Mesendoderm (in vitro differentiated cells): Measurements from ENCODE around the gene ERFE.

Experiments used
- DNase-seq: peaks from one replicate; pipeline ENCODE4 v3.0.0; 2013
- H2AK5ac ChIP-seq: 2 replicates; pipeline ENCODE4 v1.6.1; 2013; ENCODE audit warnings: low read length, inconsistent platforms
- H2BK120ac ChIP-seq: 2 replicates; pipeline ENCODE4 v1.6.1; 2013; ENCODE audit warnings: low read depth, mild to moderate bottlenecking, low read length, moderate library complexity, mixed read lengths
- H2BK15ac ChIP-seq: replicated peaks from 2 replicates; pipeline ENCODE4 v1.6.1; 2013; ENCODE audit warnings: low read depth, mild to moderate bottlenecking, moderate library complexity
- H2BK5ac ChIP-seq: 2 replicates; pipeline ENCODE4 v1.6.1; 2013; ENCODE audit warnings: low read length, inconsistent platforms
- H3K18ac ChIP-seq: 2 replicates; pipeline ENCODE4 v1.6.1; 2013; ENCODE audit warnings: mild to moderate bottlenecking, low read length, mixed read lengths
- H3K23ac ChIP-seq: one replicate; pipeline ENCODE4 v1.6.1; 2013; ENCODE audit warnings: low read length
- H3K27ac ChIP-seq: 2 replicates; pipeline ENCODE4 v1.5.1; 2013; ENCODE audit warnings: low read depth, mild to moderate bottlenecking, inconsistent platforms, low read length, moderate library complexity
- H3K27me3 ChIP-seq: 2 replicates; pipeline ENCODE4 v1.6.1; 2013; ENCODE audit warnings: low read length, control low read depth, mild to moderate bottlenecking, inconsistent platforms; ENCODE audit not compliant: insufficient read depth, poor library complexity
- H3K36me3 ChIP-seq: 2 replicates; pipeline ENCODE4 v1.6.1; 2013; ENCODE audit warnings: low read length, inconsistent platforms; ENCODE audit not compliant: control insufficient read depth, insufficient read depth
- H3K4ac ChIP-seq: one replicate; pipeline ENCODE4 v1.6.1; 2013; ENCODE audit warnings: low read depth, mild to moderate bottlenecking, low read length, moderate library complexity
- H3K4me1 ChIP-seq: 2 replicates; pipeline ENCODE4 v1.6.1; 2013; ENCODE audit warnings: low read depth, low read length, inconsistent platforms; ENCODE audit not compliant: control insufficient read depth
- H3K4me2 ChIP-seq: 2 replicates; pipeline ENCODE4 v1.6.1; 2013; ENCODE audit warnings: low read length
- H3K4me3 ChIP-seq: 2 replicates; pipeline ENCODE4 v1.5.1; 2013; ENCODE audit warnings: mild to moderate bottlenecking, low read length
- H3K56ac ChIP-seq: one replicate; pipeline ENCODE4 v1.6.1; 2013; ENCODE audit warnings: low read length
- H3K79me1 ChIP-seq: 2 replicates; pipeline ENCODE4 v1.6.1; 2013; ENCODE audit warnings: low read length, inconsistent platforms
- H3K79me2 ChIP-seq: 2 replicates; pipeline ENCODE4 v1.6.1; 2013; ENCODE audit warnings: mild to moderate bottlenecking, low read length; ENCODE audit not compliant: control insufficient read depth, insufficient read depth
- H3K9ac ChIP-seq: 2 replicates; pipeline ENCODE4 v1.6.1; 2013; ENCODE audit warnings: low read length, inconsistent platforms
- H4K5ac ChIP-seq: one replicate; pipeline ENCODE4 v1.6.1; 2013; ENCODE audit warnings: low read length
- H4K8ac ChIP-seq: one replicate; pipeline ENCODE4 v1.6.1; 2013; ENCODE audit warnings: low read depth, mild to moderate bottlenecking, control low read depth, low read length, moderate library complexity
- WGBS: extraction: QIAGEN DNeasy Blood & Tissue Kit; methylation state at CpG from one replicate; pipeline ENCODE4 v1.1.7; 2013; ENCODE audit warnings: low lambda C conversion rate, missing lambda C conversion rate; ENCODE audit not compliant: insufficient coverage; ENCODE audit errors: extremely low coverage; 5-methylcytosine and 5-hydroxymethylcytosine counted together

ERFE gene

DNA sequence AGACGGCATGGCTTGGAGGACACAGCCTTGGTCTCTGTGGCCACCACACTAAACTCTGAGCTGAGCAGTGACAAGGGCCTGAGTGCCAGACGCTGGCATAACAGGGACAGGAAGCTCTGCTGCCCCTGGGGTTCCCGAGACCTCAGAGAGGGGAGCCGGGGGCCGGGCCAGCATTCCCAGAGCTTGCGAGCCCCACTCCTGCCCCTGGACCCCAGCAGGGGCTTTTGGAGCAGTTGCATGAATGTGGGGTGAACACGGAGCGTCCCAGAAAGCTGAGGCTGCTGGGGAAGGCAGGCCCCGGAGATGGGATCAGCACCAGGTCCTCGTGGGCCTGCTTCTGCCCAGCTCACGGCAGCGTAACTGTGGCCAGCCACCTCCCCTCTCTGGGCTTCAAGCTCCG is 7.6 kb upstream of the ERFE start:
- Histone ChIP-seq H2BK15ac (no peak overlapping the region), H3K9ac (no peak overlapping the region), H3K4ac (no peak overlapping the region), H3K36me3 (no peaks in the 10 kb centered on the region), H3K4me1 (no peaks in the 10 kb centered on the region), H3K4me3 (no peak overlapping the region), H3K79me1 (no peaks in the 10 kb centered on the region), H3K4me2 (no peak overlapping the region), H2BK5ac (no peak overlapping the region), H3K27ac (no peak overlapping the region), H3K27me3 (no peaks in the 10 kb centered on the region), H2AK5ac (no peak overlapping the region), H3K56ac (no peak overlapping the region), H2BK120ac (no peak overlapping the region), H4K8ac (no peak overlapping the region), H4K5ac (no peak overlapping the region), H3K23ac (no peak overlapping the region), H3K79me2 (no peaks in the 10 kb centered on the region), H3K18ac (no peak overlapping the region)
- no CpG with 5 or more reads among the region's 13 CpGs for WGBS
- no peak for DNase-seq

DNA sequence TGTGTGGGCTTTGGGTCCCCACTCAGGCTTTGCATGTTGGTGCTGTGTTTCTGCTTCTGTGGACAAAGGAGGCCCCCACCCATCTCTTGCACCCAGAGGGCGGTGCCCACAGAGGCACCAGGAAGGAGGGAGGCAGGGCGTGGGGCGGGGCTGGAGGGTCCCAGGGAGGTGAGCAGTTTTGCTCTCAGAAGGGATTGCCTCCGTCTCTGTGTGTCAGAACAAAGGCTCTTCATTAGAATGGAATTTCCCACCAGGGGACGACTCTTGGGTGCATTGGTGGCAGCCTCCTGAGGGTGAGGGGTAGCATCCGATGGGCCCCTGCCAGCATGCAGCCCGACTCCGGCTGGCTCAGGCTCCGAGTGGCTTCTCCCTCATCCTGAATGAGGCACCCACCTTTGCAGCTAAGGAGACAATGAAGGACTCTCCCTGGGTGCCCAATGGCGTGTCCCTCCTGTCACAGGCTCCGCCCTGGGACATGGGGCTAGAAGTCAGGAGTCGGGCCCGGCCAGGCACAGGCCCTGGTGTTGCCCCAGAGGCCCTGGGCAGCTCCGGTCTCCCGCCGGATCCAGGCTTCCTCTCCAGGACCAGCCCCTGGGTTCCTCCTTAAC is 7.0 kb upstream of the ERFE start:
- Histone ChIP-seq H3K27ac (no peak overlapping the region), H3K36me3 (no peaks in the 10 kb centered on the region), H2BK120ac (no peak overlapping the region), H3K27me3 (no peaks in the 10 kb centered on the region), H3K4ac (no peak overlapping the region), H4K8ac (no peak overlapping the region), H4K5ac (no peak overlapping the region), H3K4me1 (no peaks in the 10 kb centered on the region), H3K4me3 (no peak overlapping the region), H2BK15ac (no peak overlapping the region), H3K56ac (peak overlapping the region; percentile 56), H3K9ac (no peak overlapping the region), H3K79me1 (no peaks in the 10 kb centered on the region), H3K4me2 (no peak overlapping the region), H2BK5ac (no peak overlapping the region), H3K23ac (no peak overlapping the region), H3K18ac (no peak overlapping the region), H2AK5ac (no peak overlapping the region), H3K79me2 (no peaks in the 10 kb centered on the region)
- no CpG with 5 or more reads among the region's 16 CpGs for WGBS
- peak; percentile 37 for DNase-seq

GRCh38 chr2:238152771-238153688 is 5.7 kb upstream of the ERFE start:
- no peak overlapping the region for H3K4ac ChIP-seq
- H3K4me2 ChIP-seq = no peak overlapping the region
- no peak overlapping the region for H2BK120ac ChIP-seq
- no peaks in the 10 kb centered on the region for H3K79me1 ChIP-seq
- no peak overlapping the region for H4K8ac ChIP-seq
- H3K27me3 ChIP-seq = no peaks in the 10 kb centered on the region
- DNase-seq = no peak
- no peak overlapping the region for H3K4me3 ChIP-seq
- H2BK5ac ChIP-seq = no peak overlapping the region
- H3K36me3 ChIP-seq = no peaks in the 10 kb centered on the region
- no peak overlapping the region for H3K23ac ChIP-seq
- no peaks in the 10 kb centered on the region for H3K79me2 ChIP-seq
- no peak overlapping the region for H2BK15ac ChIP-seq
- no peak overlapping the region for H4K5ac ChIP-seq
- H3K18ac ChIP-seq = no peak overlapping the region
- WGBS = no CpG with 5 or more reads among the region's 22 CpGs
- no peak overlapping the region for H2AK5ac ChIP-seq
- H3K56ac ChIP-seq = no peak overlapping the region
- H3K27ac ChIP-seq = no peak overlapping the region
- no peak overlapping the region for H3K9ac ChIP-seq
- H3K4me1 ChIP-seq = no peaks in the 10 kb centered on the region

- Histone ChIP-seq H3K36me3 (no peaks in the 10 kb centered on the region), H2BK15ac (no peak overlapping the region), H3K18ac (no peak overlapping the region), H4K8ac (no peak overlapping the region), H3K27me3 (peaks cover 3% of the 10 kb centered on the region), H3K27ac (no peak overlapping the region), H4K5ac (no peak overlapping the region), H3K79me2 (no peaks in the 10 kb centered on the region), H3K23ac (no peak overlapping the region), H3K4ac (no peak overlapping the region), H3K4me1 (no peaks in the 10 kb centered on the region), H2BK120ac (no peak overlapping the region), H2BK5ac (no peak overlapping the region), H2AK5ac (no peak overlapping the region), H3K79me1 (no peaks in the 10 kb centered on the region), H3K4me2 (no peak overlapping the region), H3K56ac (no peak overlapping the region), H3K9ac (no peak overlapping the region), H3K4me3 (no peak overlapping the region)
- DNase-seq = no peak
- WGBS = no CpG with 5 or more reads among the region's 10 CpGs
These were observed 4.2 kb upstream of the ERFE start for GRCh38 chr2:238154570-238154969.

- Histone ChIP-seq H3K27ac (no peak overlapping the region), H2BK15ac (no peak overlapping the region), H4K8ac (no peak overlapping the region), H3K9ac (no peak overlapping the region), H3K79me2 (no peaks in the 10 kb centered on the region), H3K4me2 (no peak overlapping the region), H3K56ac (no peak overlapping the region), H3K4me3 (no peak overlapping the region), H3K18ac (no peak overlapping the region), H3K23ac (no peak overlapping the region), H3K4ac (no peak overlapping the region), H3K4me1 (no peaks in the 10 kb centered on the region), H3K36me3 (no peaks in the 10 kb centered on the region), H4K5ac (no peak overlapping the region), H2BK120ac (no peak overlapping the region), H2BK5ac (no peak overlapping the region), H2AK5ac (no peak overlapping the region), H3K79me1 (no peaks in the 10 kb centered on the region), H3K27me3 (peaks cover 3% of the 10 kb centered on the region)
- no CpG with 5 or more reads among the region's 19 CpGs for WGBS
- peak; percentile 52 for DNase-seq
These were observed 3.6 kb upstream of the ERFE start for GRCh38 chr2:238155051-238155760.
